ENCODE results near the gene PTPN4. TPM values are rescaled to one million over a fixed set of nuclear protein-coding genes. Genes with fewer than 3 reads are reported as not detected.

PTPN4 gene
- total RNA-seq, 1 donor from 2014 or later = 175 TPM

DNA sequence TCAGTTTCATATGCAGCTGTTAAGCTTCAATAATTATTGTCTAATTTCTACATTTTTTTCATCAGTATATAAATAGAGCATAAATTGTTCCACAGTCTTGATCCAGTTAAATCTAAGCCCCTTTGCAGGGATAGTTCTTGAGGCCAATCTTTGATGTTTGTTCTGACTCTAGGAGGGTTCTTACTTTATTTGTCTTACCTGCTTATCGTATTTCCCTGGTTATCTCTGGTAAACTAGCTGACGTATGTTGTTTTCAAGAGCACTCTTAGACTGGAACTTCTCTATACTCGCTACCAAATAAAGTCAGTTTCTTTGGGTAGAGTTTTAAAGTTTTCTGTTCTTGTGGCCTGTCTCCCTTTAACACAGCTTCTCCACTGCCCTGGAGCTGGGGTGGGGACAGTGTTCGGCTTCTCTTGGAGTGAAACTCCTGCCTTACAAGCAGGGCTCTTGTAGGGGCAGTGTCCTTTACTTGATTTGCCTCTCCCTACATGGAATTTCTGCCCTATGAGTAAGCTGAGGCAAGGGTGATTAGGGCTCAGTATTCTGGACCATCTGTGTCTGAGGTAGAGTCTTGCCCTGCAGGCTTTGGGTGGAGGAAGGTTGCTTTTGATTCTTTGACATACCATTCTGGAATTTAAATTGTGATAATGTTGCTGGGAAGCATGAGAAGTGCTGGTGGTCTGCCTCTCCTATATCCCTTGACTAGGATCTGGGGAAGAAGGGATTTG lies 90.3 kb downstream of the PTPN4 start:
- no peak for FAIRE-seq
- DNase-seq (ENCODE audit: low spot score in 2 of 2) = no peak

DNA sequence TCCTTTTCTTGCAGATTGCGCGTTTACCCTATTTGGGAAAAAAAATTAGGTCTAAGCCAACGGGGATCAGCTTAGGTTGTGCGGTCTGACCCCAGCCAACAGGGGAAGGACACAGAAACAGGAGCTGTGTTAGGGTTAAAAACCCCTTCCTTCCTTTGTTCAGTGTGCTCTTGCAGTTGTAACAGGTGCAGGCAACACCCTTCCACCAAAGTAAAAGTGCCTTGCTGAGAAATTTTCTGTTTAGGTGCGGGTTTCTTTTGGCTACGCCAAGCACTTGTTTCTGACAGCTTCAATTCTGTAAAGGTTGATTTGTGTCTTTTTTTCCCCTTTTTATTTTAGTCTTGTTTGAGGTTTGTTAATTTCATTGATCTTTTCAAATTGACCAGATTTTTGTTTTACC lies 92.5 kb downstream of the PTPN4 start:
- no peak for FAIRE-seq

GRCh38 chr2:119853777-119854399 lies 94.2 kb downstream of the PTPN4 start:
- no peak for DNase-seq (ENCODE audit: low spot score in 2 of 2)

More for the DNA sequence above, 92.5 kb downstream of the PTPN4 start:
- no peak for DNase-seq (ENCODE audit: low spot score in 2 of 2)

DNA sequence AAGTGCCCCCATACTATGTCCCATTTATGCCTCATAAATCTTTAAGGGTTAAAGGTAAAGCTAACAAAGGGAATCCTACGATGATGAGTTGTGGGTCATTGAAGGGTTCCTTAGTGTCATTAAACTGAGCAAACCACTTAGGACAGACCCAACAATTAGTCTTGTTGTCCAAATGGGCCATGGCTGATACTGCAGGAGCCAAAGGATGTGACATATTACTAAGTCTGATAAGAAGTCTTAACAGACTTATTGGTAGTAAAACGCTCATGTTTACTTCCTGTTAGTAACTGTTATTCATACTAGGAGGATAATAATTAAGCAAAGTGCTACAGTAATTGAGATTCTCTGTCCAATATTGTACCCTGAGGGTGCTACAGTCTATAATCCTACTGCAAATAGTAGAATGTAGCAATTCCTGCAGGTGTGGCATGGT lies 96.8 kb downstream of the PTPN4 start:
- DNase-seq (ENCODE audit: low spot score in 2 of 2) = no peak
- FAIRE-seq = no peak

More at GRCh38 chr2:119853777-119854399, 94.2 kb downstream of the PTPN4 start:
- no peak for FAIRE-seq

- no peak for FAIRE-seq
- no peak for DNase-seq (ENCODE audit: low spot score in 2 of 2)
Observed at GRCh38 chr2:119857742-119858141, 98.0 kb downstream of the PTPN4 start.

- DNase-seq (ENCODE audit: low spot score in 2 of 2) (no peak), FAIRE-seq (no peak)
Observed at GRCh38 chr2:119859528-119859927, 99.8 kb downstream of the PTPN4 start.

- DNase-seq (ENCODE audit: low spot score in 2 of 2) (no peak), FAIRE-seq (no peak)
Observed at GRCh38 chr2:119860924-119861323, 101.2 kb downstream of the PTPN4 start.

DNA sequence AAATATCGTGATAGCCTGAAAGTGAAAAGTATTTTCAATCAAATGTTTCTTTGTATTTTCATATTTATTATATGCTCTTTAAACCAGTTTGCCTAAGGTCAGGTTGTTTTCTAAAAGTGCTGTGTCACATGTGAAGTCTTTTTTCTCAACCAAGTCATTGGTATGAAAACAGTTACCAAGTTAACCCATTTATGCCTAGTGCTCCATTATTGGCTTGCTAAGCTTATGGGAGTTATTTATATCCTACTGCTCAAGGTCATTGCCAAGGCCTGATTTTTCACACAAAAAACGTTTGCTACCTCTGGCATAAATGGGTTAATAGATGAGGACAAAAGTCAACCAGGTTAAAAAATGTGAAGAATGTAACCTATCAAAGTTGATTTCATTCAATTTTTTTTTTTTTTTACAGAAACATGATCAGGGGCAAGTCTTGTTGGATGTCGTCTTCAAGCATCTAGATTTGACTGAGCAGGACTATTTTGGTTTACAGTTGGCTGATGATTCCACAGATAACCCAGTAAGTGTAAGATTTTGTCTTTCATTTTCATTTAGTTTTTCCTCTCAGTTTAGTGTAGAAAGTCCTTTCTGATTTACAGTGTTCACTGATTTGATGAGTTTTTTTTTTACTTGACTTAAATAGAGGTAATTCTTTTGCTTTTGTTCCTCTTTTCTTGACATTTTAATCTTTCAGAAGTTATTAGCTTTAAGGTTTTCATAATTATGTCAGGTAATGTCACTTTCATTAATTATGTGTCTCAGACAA lies 102.6 kb downstream of the PTPN4 start:
- FAIRE-seq = no peak

GRCh38 chr2:119864318-119864717 lies 104.6 kb downstream of the PTPN4 start:
- DNase-seq (ENCODE audit: low spot score in 2 of 2) (no peak), FAIRE-seq (no peak)

More for the DNA sequence above, 102.6 kb downstream of the PTPN4 start:
- DNase-seq (ENCODE audit: low spot score in 2 of 2) = no peak

- no peak for FAIRE-seq
Observed at GRCh38 chr2:119871725-119872124, 112.0 kb downstream of the PTPN4 start.

GRCh38 chr2:119873350-119874315 lies 113.9 kb downstream of the PTPN4 start:
- FAIRE-seq = no peak

More at GRCh38 chr2:119871725-119872124, 112.0 kb downstream of the PTPN4 start:
- no peak for DNase-seq (ENCODE audit: low spot score in 2 of 2)

DNA sequence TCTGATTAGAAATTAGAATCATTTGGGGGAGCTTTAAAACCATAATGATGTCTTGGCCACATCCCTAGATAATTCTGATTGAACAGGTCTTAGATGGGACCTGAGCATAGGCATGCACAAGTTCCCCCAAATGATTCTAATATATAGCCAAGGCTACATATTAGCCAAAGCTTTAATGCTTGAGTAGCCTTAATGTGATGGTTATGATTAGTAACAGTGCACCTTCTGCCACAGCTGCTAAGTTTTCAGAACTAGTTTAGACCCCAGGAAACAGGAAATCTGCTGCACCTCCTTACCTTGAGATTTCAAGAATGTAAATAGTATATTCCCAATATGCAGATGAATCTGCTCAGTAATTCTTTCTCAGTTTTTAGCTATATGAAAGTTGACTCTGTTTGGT lies 119.8 kb downstream of the PTPN4 start:
- no peak for FAIRE-seq
- DNase-seq (ENCODE audit: low spot score in 2 of 2) = no peak

More at GRCh38 chr2:119873350-119874315, 113.9 kb downstream of the PTPN4 start:
- DNase-seq (ENCODE audit: low spot score in 2 of 2) = no peak

DNA sequence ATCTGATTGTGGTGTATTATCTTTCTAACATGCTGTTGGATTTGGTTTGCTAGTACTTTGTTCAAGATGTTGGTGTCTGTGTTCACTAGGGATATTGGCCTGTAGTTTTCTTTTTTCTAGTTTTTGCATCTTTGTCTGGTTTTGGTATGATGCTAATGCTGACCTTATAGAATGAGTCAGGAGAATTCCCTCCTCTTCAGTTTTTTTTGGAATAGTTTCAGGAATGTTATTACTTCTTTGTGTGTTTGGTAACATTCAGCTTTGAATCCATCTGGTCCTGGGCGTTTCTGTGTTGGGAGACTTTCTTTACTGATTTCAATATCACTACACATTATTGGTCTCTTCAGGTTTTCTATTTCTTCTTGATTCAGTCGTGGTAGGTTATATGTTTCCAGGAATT lies 129.0 kb downstream of the PTPN4 start:
- FAIRE-seq (no peak), DNase-seq (ENCODE audit: low spot score in 2 of 2) (no peak)

- no peak for FAIRE-seq
- no peak for DNase-seq (ENCODE audit: low spot score in 2 of 2)
Observed at GRCh38 chr2:119897736-119898395, 138.1 kb downstream of the PTPN4 start.

GRCh38 chr2:119901013-119901412 lies 141.3 kb downstream of the PTPN4 start:
- no peak for DNase-seq (ENCODE audit: low spot score in 2 of 2)
- FAIRE-seq = no peak

GRCh38 chr2:119910566-119910965 lies 150.8 kb downstream of the PTPN4 start:
- no peak for FAIRE-seq
- no peak for DNase-seq (ENCODE audit: low spot score in 2 of 2)

GRCh38 chr2:119914266-119914665 lies 154.5 kb downstream of the PTPN4 start:
- FAIRE-seq = no peak
- DNase-seq (ENCODE audit: low spot score in 2 of 2) = no peak

DNA sequence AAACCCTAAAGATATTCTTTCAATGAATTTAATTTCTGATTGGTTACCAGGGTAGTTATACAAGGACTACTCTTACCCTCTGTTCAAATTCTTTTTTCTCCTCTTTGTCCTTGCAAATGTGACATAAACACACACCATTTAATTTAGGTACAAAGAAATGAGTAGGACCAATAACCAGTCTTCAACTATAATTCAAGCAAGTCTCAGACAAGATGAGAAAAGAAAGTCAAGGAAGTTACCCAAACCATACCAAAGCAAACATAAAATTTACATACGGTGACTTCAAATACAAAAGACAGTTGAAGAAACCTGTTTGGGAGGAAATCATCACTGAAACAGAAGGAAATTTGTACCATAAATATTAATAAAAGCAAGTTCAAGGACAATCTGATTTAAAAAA lies 162.1 kb downstream of the PTPN4 start:
- FAIRE-seq = no peak
- no peak for DNase-seq (ENCODE audit: low spot score in 2 of 2)

- FAIRE-seq = no peak
- DNase-seq (ENCODE audit: low spot score in 2 of 2) = no peak
Observed at GRCh38 chr2:119922699-119923098, 163.0 kb downstream of the PTPN4 start.

DNA sequence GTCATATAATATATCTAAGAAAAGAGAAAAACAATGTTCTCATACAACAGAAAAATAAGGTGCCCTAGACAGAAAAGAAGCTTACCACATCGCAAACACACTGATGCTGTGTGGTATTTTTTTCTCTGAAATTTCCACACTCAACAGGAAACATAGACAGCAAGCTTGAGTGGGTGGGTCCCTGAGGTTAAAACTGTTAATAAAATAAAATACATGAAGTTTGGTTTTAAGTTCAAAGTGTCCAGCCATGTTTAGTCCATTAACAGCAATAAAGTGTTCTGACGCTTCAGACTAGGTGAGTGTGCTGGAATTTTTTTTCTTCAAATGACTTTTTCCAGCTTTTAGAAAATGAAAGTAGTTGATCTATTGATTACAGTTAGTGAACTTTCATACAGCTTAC lies 169.8 kb downstream of the PTPN4 start:
- DNase-seq (ENCODE audit: low spot score in 2 of 2) = no peak
- no peak for FAIRE-seq

Data from frontal cortex (tissue), 4 donors.